Stimulated activated CD8-positive, alpha-beta memory T cell treated with anti-CD3 and anti-CD28 coated beads, Interleukin-12 subunit alpha, Interleukin-12 subunit beta, amount 100 ng/mL, for 24 hours (primary cell): Measurements from ENCODE around the gene HAUS8.
"Not testable (repeated sequence)": the region's sequence is repeated elsewhere in the genome, so short reads cannot be mapped to it uniquely, and the experiment has no call there.

Source experiments
- DNase-seq: peaks from one replicate; pipeline ENCODE4 v3.0.0-alpha.2; 2020; ENCODE audit errors: extremely low read depth

Gene HAUS8

GRCh38 chr19:17035842-17036424 lies 39.3 kb downstream of the HAUS8 start:
- DNase-seq, result no peak

GRCh38 chr19:17031741-17032140 lies 43.5 kb downstream of the HAUS8 start:
- DNase-seq, result no peak

DNA sequence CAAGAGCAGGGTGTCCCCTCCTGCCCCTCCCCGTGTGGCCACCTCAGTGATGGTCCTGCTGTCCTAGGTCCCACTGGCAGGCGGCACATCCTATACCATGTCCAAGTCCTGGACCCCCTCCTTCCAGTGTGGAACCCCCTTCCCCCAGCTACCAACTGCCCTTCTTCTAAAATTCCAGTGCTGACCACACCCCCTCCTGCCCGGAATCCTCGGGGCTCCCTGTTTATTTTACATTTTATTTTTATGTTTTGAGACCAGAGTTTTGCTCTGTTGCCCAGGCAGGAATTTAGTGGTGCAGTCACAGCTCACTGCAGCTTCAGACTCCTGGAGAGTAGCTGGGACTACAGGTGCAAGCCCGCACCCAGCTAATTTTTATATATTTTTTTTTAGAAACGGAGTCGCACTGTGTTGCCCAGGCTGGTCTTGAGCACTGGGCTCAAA lies 47.7 kb downstream of the HAUS8 start:
- DNase-seq, result no peak

DNA sequence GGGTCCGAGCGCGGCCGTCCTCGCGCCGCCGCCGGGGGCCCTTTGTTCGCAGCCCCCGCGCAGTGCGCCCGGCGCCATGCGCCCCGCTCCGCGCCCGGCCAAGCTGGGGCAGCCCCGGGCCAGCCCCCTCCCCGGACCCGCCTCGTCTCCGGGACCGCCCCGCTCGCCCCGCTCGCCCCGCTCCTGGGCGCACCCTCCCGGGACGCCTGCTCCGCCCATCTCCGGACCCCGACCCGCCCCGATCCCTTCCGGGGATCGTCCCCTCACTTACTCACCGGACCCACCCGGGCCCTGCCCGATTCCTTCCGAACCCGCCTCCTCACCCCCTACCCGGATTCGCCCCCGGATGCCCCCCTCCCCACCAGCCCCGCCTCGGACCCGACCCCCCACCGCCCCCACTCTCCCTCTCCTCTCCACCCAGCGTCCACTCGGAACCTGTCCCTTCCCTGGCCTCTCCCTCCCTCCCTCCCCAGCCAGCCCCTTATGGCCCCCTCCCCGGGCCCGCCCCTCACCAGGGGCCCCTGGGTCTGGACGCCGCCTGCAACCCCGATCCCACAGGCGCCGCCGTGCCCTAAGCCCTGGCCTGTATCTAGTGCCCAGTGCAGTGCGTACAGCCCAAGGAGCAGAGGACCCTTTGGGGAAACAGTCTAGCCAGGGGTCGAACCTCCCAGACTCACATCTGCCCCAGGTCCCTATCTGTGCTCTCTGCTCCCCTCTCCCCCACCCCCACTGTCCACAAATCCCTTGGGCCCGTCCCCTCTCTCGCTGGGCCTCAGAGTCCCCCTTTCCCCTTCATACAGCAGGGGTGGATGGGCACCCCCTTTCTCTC lies 48.3 kb downstream of the HAUS8 start, which contains the start of gene CPAMD8:
CPAMD8 (minus strand) TSS at position 105 of the 829 bp plus-strand sequence. CDS start 168 bp downstream, outside the sequence.
- DNase-seq, result no peak

GRCh38 chr19:17025991-17026658 lies 49.1 kb downstream of the HAUS8 start:
- DNase-seq, result no peak

DNA sequence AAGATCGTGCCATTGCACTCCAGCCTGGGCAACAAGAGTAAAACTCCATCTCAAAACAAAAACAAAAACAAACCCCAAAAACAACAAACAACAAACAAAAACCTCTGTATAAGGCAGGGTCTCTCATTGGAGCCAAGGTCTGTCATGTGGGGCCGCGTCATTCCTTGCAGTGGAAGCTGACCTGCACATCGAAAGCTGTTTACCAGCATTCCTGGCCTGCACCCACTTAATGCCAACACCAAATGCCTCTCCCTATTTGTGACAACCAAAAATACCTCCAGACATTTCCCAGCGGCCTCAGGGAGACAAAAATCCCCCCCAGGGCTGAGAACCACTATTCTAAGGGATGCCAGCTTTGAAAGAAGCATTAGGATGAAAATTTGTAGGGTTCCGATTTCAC lies 49.9 kb downstream of the HAUS8 start:
- no peak for DNase-seq

- DNase-seq, result not testable (repeated sequence)
Observed at GRCh38 chr19:17024941-17025340, 50.3 kb downstream of the HAUS8 start.

DNA sequence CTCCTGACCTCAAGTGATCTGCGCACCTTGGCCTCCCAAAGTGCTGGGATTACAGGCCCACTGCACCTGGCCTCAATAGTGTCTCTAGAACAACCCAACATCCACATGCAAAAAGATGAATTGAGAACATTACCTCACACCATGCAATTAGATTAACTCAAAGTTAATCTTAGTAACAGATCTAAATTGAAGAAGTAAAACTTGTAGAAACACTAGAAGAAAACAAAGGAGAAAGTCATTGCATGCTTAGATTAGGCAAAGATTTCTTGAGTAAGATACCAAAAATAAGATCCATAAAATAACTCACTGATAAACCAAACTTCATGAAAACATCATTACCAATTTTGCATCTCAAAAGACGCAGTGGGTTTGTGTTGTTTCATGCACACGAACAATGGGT lies 51.4 kb downstream of the HAUS8 start:
- DNase-seq, result no peak

- no peak for DNase-seq
Observed at GRCh38 chr19:17022738-17023137, 52.5 kb downstream of the HAUS8 start.

- no peak for DNase-seq
Observed at GRCh38 chr19:17021793-17022590, 53.3 kb downstream of the HAUS8 start.

DNA sequence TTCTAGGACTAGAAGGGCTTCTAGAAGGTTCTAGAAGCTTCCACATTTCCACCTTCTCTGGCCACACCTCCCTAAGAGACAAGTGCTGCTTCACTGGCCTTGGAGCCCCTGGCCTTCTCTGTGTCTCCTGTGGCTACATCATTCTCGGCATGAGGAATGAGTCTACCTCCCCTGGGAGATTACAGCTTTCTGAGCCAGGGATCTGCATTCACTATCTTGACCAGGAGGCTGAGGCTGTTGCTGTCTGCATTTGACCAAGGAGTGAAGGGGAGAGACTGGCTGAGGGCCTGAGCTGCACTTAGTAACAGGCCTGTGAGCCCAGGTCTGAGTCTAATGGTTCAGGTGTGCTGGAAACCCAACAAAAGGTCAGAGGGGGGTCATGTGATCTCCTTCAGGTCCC lies 53.9 kb downstream of the HAUS8 start:
- DNase-seq, result no peak

GRCh38 chr19:17020823-17021222 lies 54.4 kb downstream of the HAUS8 start:
- DNase-seq, result no peak

GRCh38 chr19:17020385-17020784 lies 54.9 kb downstream of the HAUS8 start:
- DNase-seq, result no peak

GRCh38 chr19:17014212-17014861 lies 60.9 kb downstream of the HAUS8 start:
- not testable (repeated sequence) for DNase-seq

- DNase-seq, result no peak
Observed at GRCh38 chr19:17011485-17011884, 63.8 kb downstream of the HAUS8 start.

DNA sequence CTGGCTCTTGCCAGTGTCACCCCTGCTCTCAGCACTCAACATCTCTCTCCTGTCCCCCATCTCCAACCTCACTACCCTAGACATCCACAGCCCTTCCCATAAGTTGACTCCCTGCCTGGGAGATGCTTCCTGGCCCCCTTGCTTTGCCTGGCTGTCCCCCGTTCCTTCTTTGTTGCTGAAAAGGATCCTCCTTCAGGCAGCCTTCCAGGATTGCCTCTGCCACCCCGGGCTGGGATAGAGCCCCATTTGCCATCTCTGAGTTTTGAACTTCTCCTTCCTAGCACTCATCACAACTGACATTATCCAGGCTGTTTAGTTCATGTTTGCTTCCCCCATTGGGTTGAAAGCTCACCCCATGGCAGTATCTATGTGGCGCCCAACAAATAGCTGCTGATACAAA lies 68.7 kb downstream of the HAUS8 start:
- DNase-seq, result no peak

DNA sequence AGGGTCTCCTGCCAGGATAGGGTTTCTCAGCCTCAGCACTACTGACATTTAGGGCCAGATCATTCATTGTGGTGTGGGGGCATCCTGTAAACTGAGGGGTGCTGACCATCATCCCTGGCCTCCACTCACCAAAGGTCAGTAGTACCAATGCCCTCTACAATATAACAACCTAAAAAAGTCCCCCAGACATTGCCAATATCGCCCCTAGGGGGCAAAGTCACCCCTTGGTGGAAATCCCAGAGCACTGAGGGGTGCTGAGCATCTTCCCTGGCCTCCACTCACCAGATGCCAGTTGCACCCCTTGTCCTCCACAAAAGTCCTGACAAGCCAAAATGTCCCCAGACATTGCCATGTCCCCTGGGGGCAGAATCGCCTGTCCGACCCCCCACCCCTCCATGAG lies 70.3 kb downstream of the HAUS8 start:
- DNase-seq, result no peak

GRCh38 chr19:17004386-17004785 lies 70.9 kb downstream of the HAUS8 start:
- DNase-seq, result no peak

DNA sequence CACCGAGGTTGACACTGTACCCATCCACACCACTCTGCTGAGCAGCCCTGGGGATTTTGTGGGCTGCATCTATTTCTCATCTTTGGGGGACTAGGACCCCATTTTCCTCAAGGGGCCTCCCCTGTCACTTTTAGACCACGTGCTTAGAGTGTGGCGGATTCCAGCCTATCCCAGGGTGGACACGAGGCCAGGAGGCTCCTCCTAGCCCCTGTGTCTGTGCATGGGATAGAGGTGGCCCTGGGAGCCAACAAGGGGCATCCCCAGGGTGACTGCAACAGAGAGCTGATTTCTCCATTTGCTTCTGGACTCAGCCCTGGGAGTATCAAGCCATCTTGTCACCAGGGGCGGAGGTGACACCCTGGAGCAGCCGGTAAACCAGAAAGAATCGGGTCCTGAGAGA lies 72.8 kb downstream of the HAUS8 start:
- no peak for DNase-seq

- DNase-seq, result peak; percentile 17
Observed at GRCh38 chr19:17001603-17002183, 73.6 kb downstream of the HAUS8 start.
